ENCODE data around the gene FTO.

Gene FTO

GRCh38 chr16:54128629-54129234 is 424.8 kb downstream of the FTO start:
- Histone ChIP-seq H3K27ac (ENCODE audit: low read depth, low read length) (no peak overlapping the region), H3K4me2 (ENCODE audit: low read depth, low read length, poor library complexity, severe bottlenecking) (no peak overlapping the region), H2AFZ (ENCODE audit: low read depth, low read length, severe bottlenecking) (no peak overlapping the region), H3K4me3 (ENCODE audit: insufficient read depth, low read length, poor library complexity, severe bottlenecking) (no peak overlapping the region), H3K9me2 (replicated peaks; ENCODE audit: insufficient read depth, low read length) (no peaks in the 10 kb centered on the region), H3F3A (ENCODE audit: insufficient read depth) (no peaks in the 10 kb centered on the region), H3K27me3 (ENCODE audit: low read length) (no peaks in the 10 kb centered on the region), H3K9ac (ENCODE audit: low read length) (no peak overlapping the region), H3K36me3 (ENCODE audit: low read length) (no peaks in the 10 kb centered on the region), H3K79me2 (ENCODE audit: insufficient read depth, low read length) (no peaks in the 10 kb centered on the region), H3K9me3 (ENCODE audit: insufficient read depth, low read length) (no peaks in the 10 kb centered on the region), H4K20me1 (ENCODE audit: low read depth, low read length) (no peaks in the 10 kb centered on the region)
- TF ChIP-seq, protein P1, sequence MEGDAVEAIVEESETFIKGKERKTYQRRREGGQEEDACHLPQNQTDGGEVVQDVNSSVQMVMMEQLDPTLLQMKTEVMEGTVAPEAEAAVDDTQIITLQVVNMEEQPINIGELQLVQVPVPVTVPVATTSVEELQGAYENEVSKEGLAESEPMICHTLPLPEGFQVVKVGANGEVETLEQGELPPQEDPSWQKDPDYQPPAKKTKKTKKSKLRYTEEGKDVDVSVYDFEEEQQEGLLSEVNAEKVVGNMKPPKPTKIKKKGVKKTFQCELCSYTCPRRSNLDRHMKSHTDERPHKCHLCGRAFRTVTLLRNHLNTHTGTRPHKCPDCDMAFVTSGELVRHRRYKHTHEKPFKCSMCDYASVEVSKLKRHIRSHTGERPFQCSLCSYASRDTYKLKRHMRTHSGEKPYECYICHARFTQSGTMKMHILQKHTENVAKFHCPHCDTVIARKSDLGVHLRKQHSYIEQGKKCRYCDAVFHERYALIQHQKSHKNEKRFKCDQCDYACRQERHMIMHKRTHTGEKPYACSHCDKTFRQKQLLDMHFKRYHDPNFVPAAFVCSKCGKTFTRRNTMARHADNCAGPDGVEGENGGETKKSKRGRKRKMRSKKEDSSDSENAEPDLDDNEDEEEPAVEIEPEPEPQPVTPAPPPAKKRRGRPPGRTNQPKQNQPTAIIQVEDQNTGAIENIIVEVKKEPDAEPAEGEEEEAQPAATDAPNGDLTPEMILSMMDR (IDR thresholded peaks at IDR 0.05; ENCODE audit: insufficient read depth, low read length, poor library complexity, severe bottlenecking) = no peak
- TF ChIP-seq EZH2phosphoT487 (conservative IDR thresholded peaks at IDR 0.05; ENCODE audit: low read length) = no peak

DNA sequence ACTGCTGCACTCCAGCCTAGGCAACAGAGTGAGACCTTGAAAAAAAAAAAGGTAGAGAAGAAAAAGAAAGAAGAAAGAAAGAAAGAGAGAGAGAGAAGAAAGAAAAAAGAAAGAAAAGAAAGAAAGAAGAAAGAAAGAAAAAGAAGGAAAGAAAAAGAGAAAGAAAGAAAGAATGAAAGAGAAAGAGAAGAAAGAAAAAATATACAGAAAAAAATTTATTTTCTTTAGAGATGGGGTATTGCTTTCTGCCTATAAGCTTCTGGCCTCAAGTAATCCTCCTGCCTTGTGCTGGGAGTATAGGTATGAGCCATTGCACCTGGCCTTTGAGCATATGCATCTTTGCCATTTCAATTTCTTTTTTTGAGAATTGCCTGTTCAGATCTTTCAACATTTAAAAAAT is 425.9 kb downstream of the FTO start:
- Histone ChIP-seq H3K27me3 (ENCODE audit: low read length) (no peaks in the 10 kb centered on the region), H3K9ac (ENCODE audit: low read length) (no peak overlapping the region), H2AFZ (ENCODE audit: low read depth, low read length, severe bottlenecking) (no peak overlapping the region), H3K4me2 (ENCODE audit: low read depth, low read length, poor library complexity, severe bottlenecking) (no peak overlapping the region), H3K36me3 (ENCODE audit: low read length) (no peaks in the 10 kb centered on the region), H3K9me2 (replicated peaks; ENCODE audit: insufficient read depth, low read length) (no peaks in the 10 kb centered on the region), H3F3A (ENCODE audit: insufficient read depth) (no peaks in the 10 kb centered on the region), H3K9me3 (ENCODE audit: insufficient read depth, low read length) (no peaks in the 10 kb centered on the region), H3K27ac (ENCODE audit: low read depth, low read length) (no peak overlapping the region), H3K79me2 (ENCODE audit: insufficient read depth, low read length) (no peaks in the 10 kb centered on the region), H3K4me3 (ENCODE audit: insufficient read depth, low read length, poor library complexity, severe bottlenecking) (no peak overlapping the region), H4K20me1 (ENCODE audit: low read depth, low read length) (no peaks in the 10 kb centered on the region)
- TF ChIP-seq, protein P1 (IDR thresholded peaks at IDR 0.05; ENCODE audit: insufficient read depth, low read length, poor library complexity, severe bottlenecking) = no peak
- no peak for TF ChIP-seq EZH2phosphoT487 (conservative IDR thresholded peaks at IDR 0.05; ENCODE audit: low read length)

GRCh38 chr16:54135361-54136275 is 431.7 kb downstream of the FTO start:
- Histone ChIP-seq H3K9ac (ENCODE audit: low read length) (no peak overlapping the region), H3K36me3 (ENCODE audit: low read length) (no peaks in the 10 kb centered on the region), H4K20me1 (ENCODE audit: low read depth, low read length) (no peaks in the 10 kb centered on the region), H2AFZ (ENCODE audit: low read depth, low read length, severe bottlenecking) (no peak overlapping the region), H3K79me2 (ENCODE audit: insufficient read depth, low read length) (no peaks in the 10 kb centered on the region), H3K4me3 (ENCODE audit: insufficient read depth, low read length, poor library complexity, severe bottlenecking) (no peak overlapping the region), H3K27me3 (ENCODE audit: low read length) (no peaks in the 10 kb centered on the region), H3K9me3 (ENCODE audit: insufficient read depth, low read length) (no peaks in the 10 kb centered on the region), H3K27ac (ENCODE audit: low read depth, low read length) (no peak overlapping the region), H3F3A (ENCODE audit: insufficient read depth) (no peaks in the 10 kb centered on the region), H3K4me2 (ENCODE audit: low read depth, low read length, poor library complexity, severe bottlenecking) (no peak overlapping the region), H3K9me2 (replicated peaks; ENCODE audit: insufficient read depth, low read length) (no peaks in the 10 kb centered on the region)
- TF ChIP-seq, protein P1 (IDR thresholded peaks at IDR 0.05; ENCODE audit: insufficient read depth, low read length, poor library complexity, severe bottlenecking) = no peak
- no peak for TF ChIP-seq EZH2phosphoT487 (conservative IDR thresholded peaks at IDR 0.05; ENCODE audit: low read length)
